Measurements from ENCODE around the gene CUL4A.
"Not testable (repeated sequence)": the region's sequence is repeated elsewhere in the genome, so short reads cannot be mapped to it uniquely, and the experiment has no call there.

CUL4A gene

DNA sequence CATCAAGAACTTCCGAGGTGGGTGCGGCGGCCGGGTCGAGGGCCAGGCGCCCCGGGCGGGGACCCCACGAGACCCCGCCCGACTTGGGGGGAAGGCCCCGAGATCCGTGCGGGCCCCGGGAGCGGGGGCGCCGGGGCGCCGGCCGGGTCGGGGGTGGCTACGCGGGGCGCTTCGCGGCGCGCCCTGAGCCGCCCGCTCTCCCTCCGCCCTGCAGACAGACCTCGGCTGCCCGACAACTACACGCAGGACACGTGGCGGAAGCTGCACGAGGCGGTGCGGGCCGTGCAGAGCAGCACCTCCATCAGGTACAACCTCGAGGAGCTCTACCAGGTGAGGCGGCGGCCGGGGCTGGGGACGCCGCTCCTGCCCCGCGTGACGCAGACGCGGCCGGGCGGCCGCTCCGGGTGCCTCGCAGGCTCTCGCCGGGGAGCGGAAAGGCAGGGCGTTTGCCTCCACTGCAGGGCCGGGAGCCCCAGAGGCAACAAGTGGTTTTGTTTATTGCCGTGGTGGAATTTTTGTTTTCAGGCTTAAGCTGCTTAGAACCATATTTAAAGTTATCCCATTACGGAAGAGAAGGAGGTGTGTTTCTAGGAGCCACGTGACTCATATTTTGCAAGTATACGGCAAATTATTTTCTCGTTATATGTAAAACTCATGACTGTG lies 477 bp downstream of the CUL4A start:
- no peak for DNase-seq

DNA sequence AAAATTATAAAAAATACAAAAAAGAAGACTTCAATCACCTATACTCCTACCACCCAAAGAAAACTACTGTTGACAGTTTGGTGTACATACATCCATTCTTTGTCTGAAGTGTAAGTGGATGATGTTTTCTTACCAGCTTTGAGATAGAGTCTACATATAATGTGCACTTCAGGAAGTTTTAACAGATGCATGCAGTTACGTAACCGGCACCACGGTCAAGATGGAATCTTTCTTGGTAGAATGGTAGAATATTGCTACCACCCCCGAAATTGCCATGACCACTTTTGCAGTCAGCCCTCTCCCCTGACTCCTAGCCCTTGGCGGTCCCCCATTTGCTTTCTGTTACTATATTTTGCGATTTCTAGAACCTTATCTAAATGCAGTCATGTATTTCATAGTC lies 1.4 kb downstream of the CUL4A start:
- DNase-seq: no peak

DNA sequence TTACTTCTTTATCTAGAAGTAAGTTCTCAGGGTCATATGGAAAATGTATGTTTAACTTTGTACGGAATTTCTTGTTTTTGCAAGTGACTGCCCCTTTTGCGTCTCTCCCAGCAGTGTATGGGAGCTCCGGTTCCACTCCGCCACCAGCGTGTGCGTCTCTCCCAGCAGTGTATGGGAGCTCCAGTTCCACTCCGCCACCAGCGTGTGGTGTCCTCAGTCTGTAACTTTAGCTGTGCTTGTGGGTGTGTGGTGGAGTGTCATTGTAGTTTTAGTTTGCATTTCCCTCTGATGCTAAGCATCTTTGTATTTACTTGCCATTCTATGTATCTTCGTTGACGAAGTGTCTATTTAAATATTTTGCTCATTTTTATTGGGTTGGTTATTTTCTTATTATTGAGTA lies 2.4 kb downstream of the CUL4A start:
- no peak for DNase-seq

DNA sequence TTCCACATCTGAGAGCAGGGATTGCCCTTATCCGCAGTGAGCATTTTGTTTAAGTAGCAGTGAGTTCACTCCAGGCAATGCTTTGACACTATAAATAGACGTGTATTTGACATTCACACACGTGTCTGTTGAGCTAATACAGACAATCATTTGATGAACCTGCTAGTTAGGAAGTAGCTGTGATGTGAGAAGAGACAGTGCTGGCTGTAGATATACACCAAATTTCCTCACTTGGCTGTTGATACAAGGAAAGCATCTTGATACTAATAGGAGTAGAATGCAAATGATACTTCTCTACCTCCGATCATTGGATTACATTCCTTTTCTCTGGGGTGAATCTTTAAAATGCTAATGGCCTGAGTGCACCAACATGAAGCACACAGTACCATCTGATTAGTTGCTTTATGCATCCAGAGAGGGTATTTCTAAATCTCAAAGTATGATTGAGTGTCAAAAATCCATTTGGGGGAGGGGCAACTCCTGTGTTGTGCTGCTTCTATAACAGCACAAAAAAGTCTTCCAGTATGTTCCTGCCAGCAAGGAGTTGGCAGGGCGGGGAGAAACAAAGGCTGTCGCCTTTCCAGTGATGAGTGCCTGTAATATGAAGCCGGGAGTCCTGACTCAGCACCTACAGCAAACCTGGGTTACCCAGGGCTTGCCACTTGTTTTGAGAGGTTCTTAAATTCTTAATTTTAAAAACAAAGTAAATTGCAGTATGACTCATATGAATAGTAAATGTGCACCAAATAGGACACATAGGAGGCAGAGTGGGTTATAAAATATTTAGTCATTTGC lies 7.0 kb downstream of the CUL4A start:
- peak; percentile 58 for DNase-seq

DNA sequence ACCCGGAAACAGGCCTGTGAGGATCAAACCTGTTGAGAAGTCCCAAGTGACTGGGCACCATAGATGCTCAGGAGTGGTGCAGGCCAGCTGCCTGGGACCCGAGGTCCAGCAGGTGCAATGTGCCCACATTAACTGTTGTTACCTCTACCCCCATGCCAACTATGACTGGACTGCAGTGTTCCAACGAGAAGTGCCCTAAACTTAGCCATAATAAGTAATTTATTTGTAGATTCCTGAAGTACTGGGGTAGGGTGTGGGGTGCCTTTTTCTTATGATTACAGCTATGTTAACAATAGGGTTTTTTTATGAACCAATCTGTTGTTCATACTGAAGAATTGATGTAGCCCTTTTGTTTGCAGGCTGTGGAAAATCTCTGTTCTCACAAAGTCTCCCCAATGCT lies 9.2 kb downstream of the CUL4A start:
- no peak for DNase-seq

DNA sequence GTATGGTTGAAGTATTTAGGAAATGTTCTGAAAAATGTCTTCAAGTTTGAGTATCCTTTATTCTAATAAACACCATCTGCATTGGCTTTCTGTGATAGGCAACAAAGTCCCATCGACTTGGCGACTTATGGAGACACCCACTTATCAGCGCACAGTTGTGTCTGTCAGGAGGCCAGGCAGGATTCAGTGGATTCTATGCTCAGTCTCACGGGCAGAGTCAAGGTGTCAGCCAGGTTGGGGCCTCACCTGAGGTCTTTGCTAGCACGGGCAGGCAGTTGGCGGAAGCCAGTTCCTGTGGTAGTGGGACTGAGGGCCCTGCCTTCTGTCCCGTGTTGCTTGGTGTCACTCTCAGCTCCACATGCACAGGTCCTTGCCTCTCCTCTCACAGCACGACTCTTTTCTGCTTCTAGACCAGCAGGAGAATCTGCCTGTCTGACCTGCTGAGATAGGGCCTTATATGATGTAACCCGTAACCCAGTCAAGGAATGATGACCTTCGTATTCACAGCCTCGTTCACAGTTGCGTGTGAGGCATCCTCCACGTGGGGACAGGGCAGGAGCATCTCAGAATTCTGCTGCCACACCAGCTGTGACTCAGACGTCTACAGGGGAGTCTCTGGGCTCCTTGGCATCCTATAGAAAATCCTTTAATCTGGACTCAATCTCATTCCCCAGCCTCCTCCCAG lies 10.0 kb downstream of the CUL4A start:
- no peak for DNase-seq

DNA sequence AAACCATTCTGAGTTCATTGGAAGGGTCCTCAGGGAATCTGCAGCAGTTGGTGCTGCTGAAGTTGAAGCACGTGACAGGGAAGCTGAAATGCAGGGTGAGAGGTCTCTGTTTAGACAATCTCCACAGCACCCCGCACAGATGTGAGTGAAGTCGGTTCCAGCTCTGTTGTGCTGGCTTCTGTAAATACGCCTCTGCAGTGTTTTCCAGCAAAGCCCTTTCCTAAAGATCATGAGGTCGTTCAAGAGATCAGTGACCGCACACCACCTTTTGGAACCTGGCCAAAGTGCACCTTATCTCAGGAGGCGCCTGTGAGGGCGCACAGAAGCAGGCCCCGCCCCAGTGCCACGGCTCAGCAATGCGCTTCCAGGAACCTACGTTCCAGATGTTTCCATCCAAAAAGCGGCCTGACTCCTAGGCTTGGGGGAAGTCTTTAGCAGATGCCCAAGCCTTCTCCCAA lies 10.8 kb downstream of the CUL4A start:
- peak; percentile 42 for DNase-seq

DNA sequence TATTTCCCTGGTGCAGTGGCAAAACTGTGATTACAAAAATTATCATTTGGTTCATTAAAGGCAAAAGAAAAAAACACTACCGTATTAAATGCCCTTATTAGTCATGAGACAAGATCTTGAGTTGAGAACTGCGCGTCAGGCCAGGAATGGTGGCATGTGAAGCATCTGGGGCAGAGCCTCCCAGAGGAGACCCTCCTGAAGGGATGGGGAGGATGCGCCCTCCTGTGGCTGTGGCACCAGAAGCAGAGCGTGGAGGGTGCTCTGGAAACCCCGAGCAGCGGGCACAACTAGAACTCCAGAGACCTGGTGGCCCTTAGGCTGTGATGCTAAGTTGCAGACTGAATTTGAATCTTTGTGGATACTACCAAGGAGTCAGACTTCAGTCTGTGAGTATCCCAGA lies 11.5 kb downstream of the CUL4A start:
- DNase-seq: no peak

DNA sequence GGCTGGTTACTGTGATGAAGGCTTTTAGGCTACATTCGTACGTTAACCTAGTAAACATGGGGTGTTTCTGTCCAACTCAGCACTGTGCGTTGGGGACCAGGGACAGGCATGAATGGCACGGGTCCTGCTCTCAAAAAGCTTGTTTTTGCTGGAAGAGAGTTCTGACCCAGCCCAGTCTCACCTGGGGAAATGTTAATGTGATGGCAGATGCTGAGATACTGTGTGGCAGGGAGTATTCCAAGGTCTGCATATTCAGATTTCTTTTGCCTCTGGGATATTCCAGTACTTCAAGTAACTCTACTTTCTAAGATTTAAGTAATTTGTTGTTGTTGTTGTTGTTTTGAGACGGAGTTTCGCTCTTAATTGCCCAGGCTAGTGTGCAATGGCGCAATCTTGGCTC lies 13.7 kb downstream of the CUL4A start:
- DNase-seq: no peak

DNA sequence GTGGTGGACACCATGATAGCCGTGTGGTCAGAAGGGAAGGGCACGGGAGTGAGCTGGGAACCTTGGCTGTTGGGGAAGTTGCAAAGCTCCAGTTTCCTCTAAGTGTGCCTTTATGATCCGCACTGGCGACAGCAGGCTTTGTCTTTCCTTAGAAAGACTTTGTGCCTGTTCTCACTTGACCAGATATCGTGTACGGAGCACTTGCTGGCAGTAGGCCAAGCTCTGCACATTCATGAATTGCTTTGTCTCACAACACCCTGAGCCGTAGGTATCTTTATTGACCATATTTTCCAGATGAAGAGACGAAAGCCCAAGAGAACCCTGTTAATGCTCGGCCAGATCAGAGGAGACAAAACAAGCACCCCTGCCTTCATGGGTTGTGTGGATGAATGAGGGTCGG lies 15.1 kb downstream of the CUL4A start:
- DNase-seq: no peak

DNA sequence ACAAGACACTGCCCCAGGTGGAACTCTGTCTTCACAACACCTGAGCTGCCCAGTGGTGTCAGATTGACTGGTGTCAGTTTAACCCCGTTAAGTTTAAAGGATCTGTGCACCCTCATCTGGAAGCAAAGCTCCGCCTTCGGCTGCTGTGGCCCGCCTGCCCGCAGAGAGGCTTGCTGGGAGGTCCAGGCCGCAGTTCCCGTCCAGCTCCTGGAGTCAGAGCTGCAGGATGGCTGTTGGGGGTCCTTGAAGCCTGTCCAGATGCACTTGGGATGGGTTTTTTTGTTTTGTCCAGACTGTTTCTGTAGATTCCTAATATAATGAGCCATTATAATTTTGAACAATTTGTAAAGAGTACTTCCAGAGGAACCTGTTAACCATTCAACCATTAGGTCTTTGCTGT lies 16.1 kb downstream of the CUL4A start:
- DNase-seq: no peak

DNA sequence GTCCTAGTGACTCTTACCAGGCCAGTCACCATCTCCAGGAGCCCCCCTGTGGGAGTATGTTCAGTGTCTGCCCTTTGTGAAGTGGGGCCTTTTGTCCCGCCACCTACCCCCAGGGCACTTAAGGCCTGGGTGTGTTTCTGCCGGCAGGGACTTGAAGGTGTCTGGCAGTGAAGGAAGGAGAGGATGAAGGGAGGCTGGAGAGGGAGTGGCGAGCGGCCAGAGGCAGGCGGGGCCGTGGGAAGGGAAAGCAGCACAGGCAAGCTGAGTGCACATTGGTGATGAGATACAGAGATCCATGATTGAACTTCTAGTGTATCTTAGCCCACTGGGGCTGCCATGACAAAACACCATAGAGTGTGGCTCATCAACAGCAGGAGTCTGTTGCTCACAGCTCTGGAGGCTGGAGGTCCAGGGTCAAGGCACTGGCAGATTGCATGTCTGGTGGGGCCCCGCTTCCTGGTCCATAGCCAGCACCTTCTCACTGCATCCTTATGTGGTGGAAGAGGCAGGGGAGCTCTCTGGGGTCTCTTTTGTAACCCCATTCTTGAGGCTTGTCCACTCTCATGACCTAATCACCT lies 17.5 kb downstream of the CUL4A start:
- no peak for DNase-seq

DNA sequence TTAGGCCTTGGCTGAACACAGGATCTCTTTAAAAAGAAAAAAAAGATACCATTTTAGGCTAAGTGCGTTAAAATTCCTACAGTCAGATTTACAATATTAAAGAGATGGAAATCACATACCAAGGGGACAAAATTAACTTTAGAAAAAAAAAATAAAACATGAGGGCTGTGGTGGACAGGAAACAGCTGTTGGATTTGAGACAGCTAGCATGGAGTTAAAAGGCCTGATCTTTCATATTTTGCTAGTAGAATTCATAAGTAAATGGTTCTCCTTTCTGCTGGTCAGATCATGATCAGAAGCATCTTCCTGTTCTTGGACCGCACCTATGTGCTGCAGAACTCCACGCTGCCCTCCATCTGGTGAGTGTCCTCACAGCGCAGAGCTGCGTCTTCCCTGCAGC lies 19.7 kb downstream of the CUL4A start:
- no peak for DNase-seq

DNA sequence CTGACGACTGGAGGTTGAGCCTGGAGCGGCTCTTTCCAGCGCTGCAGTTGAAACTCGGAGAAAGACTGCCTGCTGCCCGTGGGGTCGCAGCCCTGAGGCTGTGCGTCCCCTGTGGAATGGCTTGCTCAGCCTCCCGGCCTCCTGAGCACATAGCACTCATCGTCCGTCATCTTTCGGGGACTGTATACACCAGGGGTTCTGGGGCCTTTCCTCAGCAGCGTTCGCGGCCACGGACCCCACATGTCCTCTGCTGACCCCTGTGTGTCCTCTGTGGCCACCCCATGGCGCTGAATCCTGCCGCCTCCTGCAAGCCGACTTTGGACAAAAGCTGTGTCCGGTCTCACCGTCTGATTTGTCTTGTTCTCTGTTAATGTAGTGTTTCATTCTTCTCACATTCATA lies 20.4 kb downstream of the CUL4A start:
- DNase-seq: no peak

DNA sequence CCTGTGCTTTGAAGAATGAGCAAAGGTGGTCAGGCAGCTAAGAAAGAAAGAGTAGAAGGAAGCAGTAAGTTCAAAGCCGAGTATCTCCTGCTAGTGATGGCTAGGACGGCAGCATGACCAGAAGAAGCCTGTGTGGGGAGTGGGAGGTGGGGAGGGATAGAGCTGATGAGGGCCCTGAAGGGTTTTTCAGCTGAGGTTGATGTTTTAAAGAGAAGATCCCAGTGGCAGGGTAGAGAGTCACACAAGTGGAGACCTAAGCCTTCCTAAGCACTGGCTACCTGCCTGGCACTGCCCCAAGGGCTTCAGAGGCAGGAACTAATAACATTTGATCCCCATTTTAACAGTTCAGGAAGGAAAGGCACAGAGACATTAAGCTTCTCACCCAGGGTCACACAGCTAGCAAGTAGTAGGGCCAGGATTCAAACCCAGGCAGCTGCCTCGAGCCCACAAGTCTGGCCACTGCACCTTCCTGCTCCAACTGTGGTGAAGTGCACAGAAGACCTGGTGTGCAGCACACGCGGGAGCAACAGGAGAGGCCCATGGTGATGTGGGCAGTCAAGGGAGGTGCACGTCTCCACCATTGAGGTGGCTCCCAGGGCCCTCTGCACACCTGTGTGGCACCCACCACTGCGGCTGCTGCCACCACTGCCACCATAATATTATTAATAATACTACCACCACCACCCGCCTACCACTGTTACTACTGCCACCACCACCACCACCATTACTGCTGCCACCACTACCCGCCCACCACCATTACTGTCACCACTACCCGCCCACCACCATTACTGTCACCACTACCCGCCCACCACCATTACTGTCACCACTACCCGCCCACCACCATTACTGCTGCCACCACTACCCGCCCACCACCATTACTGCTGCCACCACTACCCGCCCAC lies 22.1 kb downstream of the CUL4A start:
- no peak for DNase-seq

DNA sequence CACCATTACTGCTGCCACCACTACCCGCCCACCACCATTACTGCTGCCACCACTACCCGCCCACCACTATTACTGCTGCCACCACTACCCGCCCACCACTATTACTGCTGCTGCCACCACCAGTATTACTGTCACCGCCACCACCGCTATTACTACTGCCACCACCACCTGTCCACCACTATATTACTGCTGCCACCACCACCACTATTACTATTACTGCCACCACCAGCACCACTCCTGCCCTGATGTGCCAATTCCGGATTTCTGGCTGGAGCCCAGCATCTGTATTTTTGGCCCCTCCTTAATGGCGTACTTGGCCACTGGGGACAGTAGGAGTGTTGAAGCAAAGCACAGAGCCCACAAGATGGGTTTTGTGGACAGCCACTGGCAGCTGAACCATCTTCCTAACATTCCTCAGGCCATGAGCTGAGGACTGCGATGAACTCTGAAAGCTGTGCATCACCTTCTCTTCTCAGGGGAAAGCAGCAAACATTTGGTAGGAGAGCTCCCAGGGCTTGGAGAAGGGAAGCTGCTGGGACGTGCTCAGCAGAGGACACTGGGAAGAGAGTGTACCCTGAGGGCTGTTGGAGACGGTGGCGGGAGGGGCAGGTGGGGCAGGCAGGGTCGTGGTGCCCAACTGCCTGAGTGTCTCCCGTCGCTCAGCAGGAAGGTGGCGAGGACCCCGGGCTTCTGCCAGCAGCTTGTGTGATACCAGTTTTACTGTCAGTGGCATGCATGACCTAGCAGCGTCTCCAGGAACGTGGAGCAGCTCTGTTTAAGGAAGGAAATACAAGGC lies 23.0 kb downstream of the CUL4A start:
- no peak for DNase-seq

DNA sequence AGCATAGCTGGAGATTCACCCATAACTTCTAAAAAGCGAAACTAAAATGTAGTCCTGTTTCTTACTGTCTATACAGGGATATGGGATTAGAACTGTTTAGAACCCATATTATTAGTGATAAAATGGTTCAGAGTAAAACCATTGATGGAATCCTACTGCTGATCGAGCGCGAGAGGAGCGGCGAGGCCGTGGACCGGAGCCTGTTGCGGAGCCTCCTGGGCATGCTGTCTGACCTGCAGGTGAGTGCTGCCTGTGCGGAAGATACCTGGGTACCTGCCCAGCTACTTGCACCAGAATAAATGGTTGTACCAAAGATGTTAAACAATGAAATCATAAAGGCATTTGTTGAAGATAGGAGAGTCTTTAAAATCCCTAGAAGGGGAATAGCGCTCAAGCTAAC lies 23.7 kb downstream of the CUL4A start:
- DNase-seq: no peak

DNA sequence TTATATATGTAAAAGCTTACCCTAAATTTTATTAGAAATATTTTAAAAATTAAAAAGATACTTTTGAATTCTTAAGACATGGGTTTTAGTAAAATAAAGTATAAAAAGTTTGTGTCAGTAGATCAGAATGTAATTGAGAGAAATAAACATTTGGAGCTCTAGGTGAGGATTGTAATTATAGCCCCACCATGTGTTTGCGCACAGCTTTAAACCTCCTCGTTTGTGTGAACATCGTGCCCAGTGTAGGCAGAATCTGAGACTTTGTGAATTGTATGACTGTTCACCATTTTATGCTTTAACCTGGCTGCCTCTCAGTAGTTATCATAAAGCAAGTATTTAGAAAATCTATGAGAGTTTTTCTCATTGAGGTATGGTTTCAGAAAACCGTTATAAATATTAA lies 29.1 kb downstream of the CUL4A start:
- DNase-seq: no peak

DNA sequence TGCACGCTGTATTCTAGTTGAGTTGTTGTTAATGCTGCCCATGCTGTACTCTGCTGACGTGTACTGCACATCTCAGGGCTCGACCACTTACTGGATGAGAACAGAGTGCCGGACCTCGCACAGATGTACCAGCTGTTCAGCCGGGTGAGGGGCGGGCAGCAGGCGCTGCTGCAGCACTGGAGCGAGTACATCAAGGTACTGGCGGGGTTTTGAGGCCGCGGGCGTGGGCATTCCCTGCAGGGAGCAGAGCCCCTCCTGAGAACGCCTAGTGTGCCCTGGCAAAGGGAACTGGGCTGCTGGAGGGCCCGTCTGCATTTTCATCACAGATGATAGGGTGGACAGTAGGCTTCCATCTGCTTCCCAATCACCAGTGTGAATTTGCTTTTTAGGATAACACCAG lies 29.9 kb downstream of the CUL4A start:
- DNase-seq: no peak

DNA sequence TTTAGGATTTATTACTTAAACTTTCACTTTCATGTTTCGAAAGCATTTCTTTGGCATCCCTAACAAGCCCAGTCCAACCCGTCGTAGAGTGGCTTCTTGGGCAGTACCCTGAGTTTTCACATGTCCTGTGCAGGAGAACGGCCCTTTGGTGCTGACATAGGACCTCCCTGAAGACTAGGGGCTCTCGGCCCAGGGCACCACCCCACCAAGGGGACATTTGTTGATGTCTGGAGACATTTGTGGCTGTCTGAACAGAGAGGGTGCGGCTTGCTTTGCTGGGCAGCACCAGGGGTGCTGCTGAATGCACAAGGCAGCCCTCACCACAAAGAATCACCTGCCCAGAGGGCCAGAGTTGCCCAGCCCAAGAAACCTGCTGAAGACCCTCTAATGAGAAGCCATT lies 30.6 kb downstream of the CUL4A start:
- no peak for DNase-seq

DNA sequence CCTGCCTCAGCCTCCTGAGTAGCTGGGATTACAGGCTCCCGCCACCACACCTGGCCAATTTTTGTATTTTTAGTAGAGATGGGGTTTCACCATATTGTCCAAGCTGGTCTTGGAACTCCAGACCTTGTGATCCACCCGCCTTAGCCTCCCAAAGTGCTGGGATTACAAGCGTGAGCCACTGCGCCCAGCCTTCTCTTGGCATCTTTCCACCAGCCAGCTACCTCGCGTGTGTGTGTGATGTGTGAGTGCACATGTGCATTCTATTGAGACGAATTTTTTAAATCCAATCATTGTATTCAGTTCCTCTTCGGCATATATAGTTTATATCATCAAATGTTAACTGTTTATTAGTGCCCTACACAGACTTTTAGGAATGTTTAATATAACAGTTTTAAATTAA lies 32.2 kb downstream of the CUL4A start:
- not testable (repeated sequence) for DNase-seq

DNA sequence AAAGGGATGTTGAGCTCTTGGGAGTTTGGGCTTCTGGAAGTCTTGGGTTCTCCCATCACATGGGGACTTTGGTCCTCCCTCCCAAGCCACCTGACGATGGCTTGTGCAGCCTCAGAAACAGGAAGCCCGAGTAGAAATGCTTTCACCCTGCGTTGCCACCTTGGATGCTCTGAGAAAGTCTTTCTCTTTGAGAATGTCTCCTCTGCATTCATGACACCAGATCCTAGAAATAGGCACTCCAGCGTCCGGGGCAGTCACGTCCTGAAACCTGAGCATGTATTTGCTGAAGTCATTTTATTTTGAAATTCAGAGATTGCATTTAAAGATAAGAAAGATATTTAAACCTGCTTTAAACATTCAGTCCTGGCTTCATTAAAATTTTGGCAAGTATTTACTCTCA lies 34.4 kb downstream of the CUL4A start:
- DNase-seq: no peak
